MM.1S (cell line): Measurements from ENCODE around the gene CFAP58.

ENCODE experiments used
- DNase-seq: peaks from one replicate; pipeline ENCODE4 v3.0.0-alpha.2; 2015
- H2AFZ ChIP-seq: fragments of 300-600 bp; sonication (generic); 2 replicates; pipeline ENCODE4 v1.6.0; 2016; ENCODE audit warnings: antibody characterized with exemption, low read length
- H3F3A ChIP-seq: fragments of 300-600 bp; sonication (generic); 2 replicates; pipeline ENCODE4 v1.6.1; 2016; ENCODE audit warnings: mild to moderate bottlenecking, antibody characterized with exemption, low read length, moderate library complexity, mixed read lengths; ENCODE audit not compliant: insufficient read depth
- H3K27ac ChIP-seq: fragments of 300-600 bp; sonication (generic); 2 replicates; pipeline ENCODE4 v1.5.1; 2016; ENCODE audit warnings: mild to moderate bottlenecking, low read length
- H3K27me3 ChIP-seq: fragments of 300-600 bp; sonication (generic); replicated peaks from 2 replicates; pipeline ENCODE4 v1.6.0; 2016; ENCODE audit warnings: low read length; ENCODE audit not compliant: insufficient read depth
- H3K36me3 ChIP-seq: fragments of 300-600 bp; sonication (generic); replicated peaks from 2 replicates; pipeline ENCODE4 v1.6.1; 2016; ENCODE audit warnings: mild to moderate bottlenecking, low read length, mixed read lengths; ENCODE audit not compliant: insufficient read depth
- H3K4me1 ChIP-seq: fragments of 300-600 bp; sonication (generic); 2 replicates; pipeline ENCODE4 v1.6.1; 2016; ENCODE audit warnings: low read length, mixed read lengths
- H3K4me2 ChIP-seq: fragments of 300-600 bp; sonication (generic); 2 replicates; pipeline ENCODE4 v1.6.0; 2016; ENCODE audit warnings: low read depth, low read length
- H3K4me3 ChIP-seq: fragments of 300-600 bp; sonication (generic); 2 replicates; pipeline ENCODE4 v1.5.1; 2016; ENCODE audit warnings: low read length, mixed read lengths
- H3K79me2 ChIP-seq: fragments of 300-600 bp; sonication (generic); 2 replicates; pipeline ENCODE4 v1.6.1; 2016; ENCODE audit warnings: mixed run types, low read length, mixed read lengths
- H3K9ac ChIP-seq: fragments of 300-600 bp; sonication (generic); 2 replicates; pipeline ENCODE4 v1.6.1; 2016; ENCODE audit warnings: low read length, mixed read lengths
- H3K9me2 ChIP-seq: fragments of 300-600 bp; sonication (generic); replicated peaks from 2 replicates; pipeline ENCODE4 v1.6.1; 2016; ENCODE audit warnings: mild to moderate bottlenecking, low read length, mixed read lengths; ENCODE audit not compliant: insufficient read depth
- H3K9me3 ChIP-seq: fragments of 300-600 bp; sonication (generic); replicated peaks from 2 replicates; pipeline ENCODE4 v1.6.1; 2016; ENCODE audit warnings: mild to moderate bottlenecking, low read length, mixed read lengths; ENCODE audit not compliant: insufficient read depth
- H4K20me1 ChIP-seq: fragments of 300-600 bp; sonication (generic); 2 replicates; pipeline ENCODE4 v1.6.1; 2016; ENCODE audit warnings: mild to moderate bottlenecking, low read length, moderate library complexity, mixed read lengths; ENCODE audit not compliant: insufficient read depth
- EZH2 ChIP-seq: fragments of 300-600 bp; sonication (generic); optimal IDR thresholded peaks from 2 replicates; pipeline ENCODE3; 2017; ENCODE audit warnings: low read depth, mild to moderate bottlenecking, antibody characterized with exemption, low read length, mixed read lengths
- EZH2phosphoT487 ChIP-seq: fragments of 300-600 bp; sonication (generic); IDR thresholded peaks from 2 replicates; pipeline ENCODE4 v1.6.1; 2018; ENCODE audit warnings: antibody characterized with exemption, low read length
- TF ChIP-seq, protein P1 (sequence below): fragments of 300-600 bp; sonication (generic); IDR thresholded peaks from 2 replicates; pipeline ENCODE4 v1.5.1; 2016; ENCODE audit warnings: antibody characterized with exemption, low read length, mixed read lengths

Gene CFAP58

DNA sequence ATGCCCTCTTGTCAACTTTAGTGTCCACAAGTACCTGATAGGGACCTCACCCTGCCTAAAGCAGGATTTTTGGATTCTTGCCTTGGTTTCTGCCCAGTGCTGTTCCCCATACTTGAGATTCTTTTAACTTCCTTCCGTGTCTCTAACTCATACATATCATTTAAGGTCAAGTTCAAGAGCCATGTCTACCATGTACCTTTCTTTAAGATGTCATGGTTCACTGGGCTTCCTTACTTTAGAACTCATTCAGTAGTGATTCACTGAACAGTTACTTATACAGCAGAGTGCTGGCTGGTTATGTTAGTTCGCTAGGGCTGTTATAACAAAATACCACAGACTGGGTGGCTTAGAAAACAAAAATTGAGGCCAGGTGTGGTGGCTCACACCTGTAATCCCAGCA lies 5.0 kb upstream of the CFAP58 start:
- H3K9ac ChIP-seq = no peak overlapping the region
- no peak overlapping the region for H3K4me3 ChIP-seq
- H3K9me3 ChIP-seq = no peaks in the 10 kb centered on the region
- TF ChIP-seq EZH2 = no peak
- TF ChIP-seq EZH2phosphoT487 = no peak
- TF ChIP-seq, protein P1, sequence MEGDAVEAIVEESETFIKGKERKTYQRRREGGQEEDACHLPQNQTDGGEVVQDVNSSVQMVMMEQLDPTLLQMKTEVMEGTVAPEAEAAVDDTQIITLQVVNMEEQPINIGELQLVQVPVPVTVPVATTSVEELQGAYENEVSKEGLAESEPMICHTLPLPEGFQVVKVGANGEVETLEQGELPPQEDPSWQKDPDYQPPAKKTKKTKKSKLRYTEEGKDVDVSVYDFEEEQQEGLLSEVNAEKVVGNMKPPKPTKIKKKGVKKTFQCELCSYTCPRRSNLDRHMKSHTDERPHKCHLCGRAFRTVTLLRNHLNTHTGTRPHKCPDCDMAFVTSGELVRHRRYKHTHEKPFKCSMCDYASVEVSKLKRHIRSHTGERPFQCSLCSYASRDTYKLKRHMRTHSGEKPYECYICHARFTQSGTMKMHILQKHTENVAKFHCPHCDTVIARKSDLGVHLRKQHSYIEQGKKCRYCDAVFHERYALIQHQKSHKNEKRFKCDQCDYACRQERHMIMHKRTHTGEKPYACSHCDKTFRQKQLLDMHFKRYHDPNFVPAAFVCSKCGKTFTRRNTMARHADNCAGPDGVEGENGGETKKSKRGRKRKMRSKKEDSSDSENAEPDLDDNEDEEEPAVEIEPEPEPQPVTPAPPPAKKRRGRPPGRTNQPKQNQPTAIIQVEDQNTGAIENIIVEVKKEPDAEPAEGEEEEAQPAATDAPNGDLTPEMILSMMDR = no peak
- peaks cover 17% of the 10 kb centered on the region for H3K4me1 ChIP-seq
- no peak for DNase-seq
- H2AFZ ChIP-seq = no peak overlapping the region
- peaks cover 15% of the 10 kb centered on the region for H3F3A ChIP-seq
- no peaks in the 10 kb centered on the region for H3K79me2 ChIP-seq
- no peak overlapping the region for H3K27ac ChIP-seq
- H4K20me1 ChIP-seq = no peaks in the 10 kb centered on the region
- H3K9me2 ChIP-seq = no peaks in the 10 kb centered on the region
- H3K36me3 ChIP-seq = no peaks in the 10 kb centered on the region
- no peak overlapping the region for H3K4me2 ChIP-seq
- no peaks in the 10 kb centered on the region for H3K27me3 ChIP-seq

DNA sequence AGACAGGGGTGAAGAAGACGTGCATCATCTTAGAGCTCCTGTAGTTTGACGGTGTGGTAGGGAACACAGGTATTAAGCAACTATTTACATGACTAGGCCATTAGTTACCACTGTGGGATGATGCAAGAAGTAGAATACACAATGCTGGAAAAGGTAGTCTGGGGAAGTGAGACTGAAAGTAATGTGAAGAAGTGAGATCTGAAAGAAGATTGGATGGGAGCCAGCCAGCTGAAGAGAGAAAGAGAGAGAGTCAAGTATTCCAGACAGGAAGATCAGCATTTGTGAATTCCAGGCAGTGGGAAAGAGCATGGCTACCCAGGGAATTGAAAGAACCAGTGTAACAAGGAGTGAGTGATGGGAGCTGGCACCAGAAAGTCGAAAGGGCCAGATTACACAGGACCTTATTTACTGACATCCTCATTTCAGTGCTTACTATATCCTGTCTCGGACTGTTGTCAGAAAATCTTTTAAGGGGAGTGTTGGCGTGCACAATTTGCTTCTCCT lies 4.0 kb upstream of the CFAP58 start:
- Histone ChIP-seq H3K79me2 (no peaks in the 10 kb centered on the region), H3F3A (peaks cover 15% of the 10 kb centered on the region), H3K9me2 (no peaks in the 10 kb centered on the region), H3K9me3 (no peaks in the 10 kb centered on the region), H3K27me3 (no peaks in the 10 kb centered on the region), H3K4me2 (peak overlapping the region; percentile 81), H2AFZ (peak overlapping the region; percentile 37), H3K36me3 (no peaks in the 10 kb centered on the region), H3K9ac (peak overlapping the region; percentile 31; the same call in 1 of the 2 replicates), H3K27ac (peak overlapping the region; percentile 54; the same call in 1 of the 2 replicates), H4K20me1 (no peaks in the 10 kb centered on the region), H3K4me1 (peaks cover 23% of the 10 kb centered on the region), H3K4me3 (peak overlapping the region; percentile 31; the same call in 1 of the 2 replicates)
- TF ChIP-seq EZH2 (no peak), EZH2phosphoT487 (no peak)
- TF ChIP-seq, protein P1 = no peak
- DNase-seq = peak; percentile 39

DNA sequence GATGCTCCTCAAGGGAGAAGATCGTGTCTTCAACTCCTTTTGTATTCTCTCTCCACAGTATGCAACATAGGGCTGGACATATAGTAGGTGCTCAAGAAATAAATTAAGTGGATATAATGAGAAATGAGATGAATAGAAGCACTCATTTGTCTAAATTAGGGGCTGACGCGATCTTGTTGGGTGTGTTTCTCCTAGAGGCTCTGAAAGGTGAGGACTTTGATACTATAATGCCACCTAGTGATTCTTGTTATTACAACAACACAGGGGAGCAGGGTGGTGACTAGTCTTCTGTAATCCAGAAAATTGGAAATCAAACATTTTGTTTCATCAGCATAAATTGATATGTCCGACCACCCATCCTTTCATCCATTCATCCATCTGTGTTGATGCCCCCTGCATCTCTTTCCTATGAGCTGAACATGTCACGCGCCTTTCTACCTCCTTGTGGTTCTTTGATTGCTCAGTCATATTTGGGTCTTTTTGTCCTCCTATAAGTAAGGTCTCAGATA lies 3.5 kb upstream of the CFAP58 start:
- Histone ChIP-seq H3K36me3 (no peaks in the 10 kb centered on the region), H3K79me2 (no peaks in the 10 kb centered on the region), H3K4me2 (peak overlapping the region; percentile 81), H3K9me3 (no peaks in the 10 kb centered on the region), H3K9me2 (no peaks in the 10 kb centered on the region), H2AFZ (peak overlapping the region; percentile 37), H3F3A (peaks cover 15% of the 10 kb centered on the region), H3K4me1 (peaks cover 23% of the 10 kb centered on the region), H4K20me1 (no peaks in the 10 kb centered on the region), H3K9ac (peak overlapping the region; percentile 25; the same call in 1 of the 2 replicates), H3K27ac (peak overlapping the region; percentile 54; the same call in 1 of the 2 replicates), H3K4me3 (peak overlapping the region; percentile 31; the same call in 1 of the 2 replicates), H3K27me3 (no peaks in the 10 kb centered on the region)
- TF ChIP-seq EZH2phosphoT487 = no peak
- TF ChIP-seq, protein P1 = peak; percentile 70
- peak; percentile 80 for DNase-seq
